Measurements from ENCODE around the gene SLIT3. TPM values are rescaled to one million over a fixed set of nuclear protein-coding genes. Genes with fewer than 3 reads are reported as not detected.

The SLIT3 gene
- total and polyA plus RNA-seq, 10 of the 15 experiments (the other 5 are each of a cell fraction or from before 2014, with no cell fraction given), result 0.05 TPM; not detected in 9

GRCh38 chr5:168648576-168648975, 652.4 kb downstream of the SLIT3 start:
- Histone ChIP-seq H4K20me1 (ENCODE audit: control insufficient read depth, insufficient read depth) (no peaks in the 10 kb centered on the region), H3K4me2 (ENCODE audit: control insufficient read depth, insufficient read depth) (no peak overlapping the region), H3K9ac (ENCODE audit: control insufficient read depth, insufficient read depth, low read length) (no peak overlapping the region), H3K4me3 (no peak overlapping the region), H3K79me2 (ENCODE audit: control insufficient read depth, insufficient read depth, low read length) (no peaks in the 10 kb centered on the region), H3K9me3 (replicated peaks; ENCODE audit: control insufficient read depth, insufficient read depth, low read length) (no peaks in the 10 kb centered on the region), H3K4me1 (ENCODE audit: control insufficient read depth, insufficient read depth, low read length) (no peaks in the 10 kb centered on the region), H2AFZ (ENCODE audit: control insufficient read depth, low read depth, low read length) (no peak overlapping the region), H3K27me3 (replicated peaks in 1 of 2; ENCODE audit: control insufficient read depth in 2 of 2, insufficient read depth in 2 of 2, low read length in 1 of 2) (no peaks in the 10 kb centered on the region), H3K36me3 (ENCODE audit: control insufficient read depth in 2 of 2, insufficient read depth in 2 of 2, low read length in 1 of 2) (no peaks in the 10 kb centered on the region), H3K27ac (ENCODE audit: control insufficient read depth, insufficient read depth) (no peak overlapping the region)
- ATAC-seq (no peak), FAIRE-seq (no peak), DNase-seq (ENCODE audit: low read depth, low spot score) (no peak)
- no TSS peak for BruUV-seq (replicated peaks)
- in situ Hi-C loops (cut with MboI) (no loop called here), intact Hi-C loops (cut with micrococcal nuclease; ENCODE audit: unreplicated experiment) (no loop called here)
- CTCF ChIA-PET, result no interaction called here
- no peak for TF ChIP-seq YBX1 (IDR thresholded peaks at IDR 0.05)
- no peak for TF ChIP-seq FOS (IDR thresholded peaks at IDR 0.05; ENCODE audit: borderline replicate concordance, extremely low read depth, insufficient read length)
- no peak for TF ChIP-seq EED (IDR thresholded peaks at IDR 0.05; ENCODE audit: low read depth)
- TF ChIP-seq IRF5 (IDR thresholded peaks at IDR 0.05; ENCODE audit: borderline replicate concordance), result no peak
- TF ChIP-seq IRF4 (IDR thresholded peaks at IDR 0.05; ENCODE audit: low read depth, low read length), result no peak
- no peak for TF ChIP-seq FOXM1 (IDR thresholded peaks at IDR 0.05; ENCODE audit: low read depth, low read length)
- TF ChIP-seq IKZF2 (IDR thresholded peaks at IDR 0.05), result no peak
- TF ChIP-seq SMAD5 (IDR thresholded peaks at IDR 0.05; ENCODE audit: low read depth), result no peak
- TF ChIP-seq FOXK2 (IDR thresholded peaks at IDR 0.05), result no peak
- no peak for TF ChIP-seq PAX5 (IDR thresholded peaks at IDR 0.05; ENCODE audit: borderline replicate concordance, low read depth, low read length)
- no peak for TF ChIP-seq RFX5 (IDR thresholded peaks at IDR 0.05; ENCODE audit: low read depth, low read length)
- no peak for TF ChIP-seq ELK1 (IDR thresholded peaks at IDR 0.05; ENCODE audit: low read depth, low read length)
- no peak for TF ChIP-seq CTCF (IDR thresholded peaks at IDR 0.05 in 2 of 3, conservative IDR thresholded peaks at IDR 0.05 in 1 of 3; ENCODE audit: control insufficient read depth in 2 of 3, extremely low read depth in 1 of 3, insufficient read depth in 1 of 3, low read depth in 3 of 3, low read length in 3 of 3)
- no peak for TF ChIP-seq STAT3 (IDR thresholded peaks at IDR 0.05; ENCODE audit: low read depth, low read length)
- no peak for TF ChIP-seq MEF2A (IDR thresholded peaks at IDR 0.05; ENCODE audit: insufficient read depth, low read depth, low read length)
- no peak for TF ChIP-seq USF2 (IDR thresholded peaks at IDR 0.05; ENCODE audit: borderline replicate concordance, low read depth, low read length)
- TF ChIP-seq YY1 (IDR thresholded peaks at IDR 0.05; ENCODE audit: low read depth, low read length), result no peak
- no peak for TF ChIP-seq MAX (IDR thresholded peaks at IDR 0.05; ENCODE audit: low read depth, low read length)
- TF ChIP-seq EGR1 (IDR thresholded peaks at IDR 0.05; ENCODE audit: borderline replicate concordance in 1 of 2, low read depth in 2 of 2, low read length in 2 of 2), result no peak
- RAD21 ChIA-PET (ENCODE audit: unreplicated experiment), result no interaction called here
- 93% methylated on average over 1 of the region's 1 CpG for WGBS (ENCODE audit: insufficient coverage, insufficient replicate concordance, low lambda C conversion rate, missing lambda C conversion rate)
- POLR2A ChIA-PET, result no interaction called here
- SMC1A ChIA-PET (ENCODE audit: uncharacterized antibody, unreplicated experiment), result no interaction called here
